K562 (cell line): ENCODE measurements around the gene WDR83. TPM values are rescaled to one million over a fixed set of nuclear protein-coding genes. Genes with fewer than 3 reads are reported as not detected.

Source experiments
- ARID1B ChIP-seq: fragments of 450-650 bp; IDR thresholded peaks from 2 replicates; pipeline ENCODE4 v1.6.1; 2016; ENCODE audit warnings: antibody characterized with exemption, mild to moderate bottlenecking, inconsistent platforms
- ETV5 ChIP-seq: sonication (generic); formaldehyde crosslinking; IDR thresholded peaks from 2 replicates; pipeline ENCODE4 v1.4.0; 2020; ENCODE audit warnings: low read depth, mild to moderate bottlenecking, missing genetic modification reagents
- KAT8 ChIP-seq: fragments of 450-650 bp; IDR thresholded peaks from 2 replicates; pipeline ENCODE4 v1.6.1; 2016; ENCODE audit warnings: low read depth, mild to moderate bottlenecking
- RCOR1 ChIP-seq, 2 experiments: IDR thresholded peaks; 2 replicates each; pipeline ENCODE4 v1.6.1; 2012; ENCODE audit warnings: low read depth in 2 of 2, low read length in 2 of 2, borderline replicate concordance in 1 of 2, improper control_type of control experiment in 1 of 2
- RFX5 ChIP-seq: IDR thresholded peaks from 2 replicates; pipeline ENCODE4 v1.6.1; 2011; ENCODE audit warnings: low read depth, mild to moderate bottlenecking, improper control_type of control experiment, low read length
- SAP30 ChIP-seq: fragments of 200-600 bp; sonication (generic); IDR thresholded peaks from 2 replicates; pipeline ENCODE4 v1.6.1; 2012; ENCODE audit warnings: borderline replicate concordance, low read depth, mild to moderate bottlenecking, moderate library complexity, low read length, control low read depth, inconsistent platforms; ENCODE audit not compliant: insufficient read depth, poor library complexity, severe bottlenecking
- TAF1 ChIP-seq: IDR thresholded peaks from 2 replicates; pipeline ENCODE4 v1.6.1; 2011; ENCODE audit warnings: mild to moderate bottlenecking, low read length, moderate library complexity; ENCODE audit not compliant: insufficient read depth, control insufficient read depth, severe bottlenecking; ENCODE audit errors: extremely low read depth
- YY1 ChIP-seq, 3 experiments: IDR thresholded peaks; 2 replicates each; pipeline ENCODE4 v1.6.1; 2011; ENCODE audit warnings: low read length in 2 of 3, mild to moderate bottlenecking in 2 of 3, moderate library complexity in 2 of 3, borderline replicate concordance in 1 of 3, control low read depth in 1 of 3, low read depth in 1 of 3; ENCODE audit not compliant: insufficient read depth in 3 of 3, insufficient replicate concordance in 2 of 3, control insufficient read depth in 1 of 3, insufficient read length in 1 of 3; ENCODE audit errors: extremely low read depth in 1 of 3
- ZNF507 ChIP-seq: conservative IDR thresholded peaks from 2 replicates; pipeline ENCODE4 v1.6.1; 2017; ENCODE audit warnings: missing genetic modification characterization, missing compliant biosample characterization
- polyA plus RNA-seq, 8 experiments: library from polyadenylated mRNA; depleted of rRNA in 4 of 8; stranded (reverse) in 5 of 8; unstranded in 3 of 8; fragments of >200 nt; fragmentation: Nextera tagmentation in 2 of 8; fragmentation: Illumina TruSeq in 1 of 8; extraction: Ambion mirVana in 2 of 8; extraction: Trizol in 1 of 8; gene quantifications; 2 replicates each; pipeline versions ENCODE4 v1.2.1 to v1.2.3, GENCODE V29; 2011 to 2014; ENCODE audit warnings: inconsistent platforms in 1 of 8, missing spikeins in 1 of 8
- total RNA-seq, 7 experiments: library from RNA; depleted of rRNA in 6 of 7; stranded (reverse); fragments of >200 nt in 6 of 7; fragmentation: Illumina TruSeq in 2 of 7; extraction: Trizol in 2 of 7; gene quantifications; 2 replicates each; pipeline versions ENCODE4 v1.2.1 to v1.2.3, GENCODE V29; 2011 to 2021; ENCODE audit warnings: low replicate concordance in 1 of 7
- TF ChIP-seq, protein P1 (sequence below), 2 experiments: fragments of 450-650 bp in 1 of 2; sonication (generic) in 1 of 2; formaldehyde crosslinking in 1 of 2; IDR thresholded peaks; 2 replicates each; pipeline versions ENCODE4 v1.7.1 to v1.9.0; 2016 to 2022; ENCODE audit warnings: inconsistent platforms in 1 of 2, mild to moderate bottlenecking in 1 of 2, missing genetic modification reagents in 1 of 2
- TF ChIP-seq, protein P2 (sequence below): fragments of 250-450 bp; sonication (Bioruptor Pico); IDR thresholded peaks from 2 replicates; pipeline ENCODE4 v1.4.0; 2020

WDR83 gene
- total and polyA plus RNA-seq, 9 of the 15 experiments (the other 6 are each of a cell fraction or from before 2014, with no cell fraction given): 0.52 to 21.3 (median 4.2) TPM

DNA sequence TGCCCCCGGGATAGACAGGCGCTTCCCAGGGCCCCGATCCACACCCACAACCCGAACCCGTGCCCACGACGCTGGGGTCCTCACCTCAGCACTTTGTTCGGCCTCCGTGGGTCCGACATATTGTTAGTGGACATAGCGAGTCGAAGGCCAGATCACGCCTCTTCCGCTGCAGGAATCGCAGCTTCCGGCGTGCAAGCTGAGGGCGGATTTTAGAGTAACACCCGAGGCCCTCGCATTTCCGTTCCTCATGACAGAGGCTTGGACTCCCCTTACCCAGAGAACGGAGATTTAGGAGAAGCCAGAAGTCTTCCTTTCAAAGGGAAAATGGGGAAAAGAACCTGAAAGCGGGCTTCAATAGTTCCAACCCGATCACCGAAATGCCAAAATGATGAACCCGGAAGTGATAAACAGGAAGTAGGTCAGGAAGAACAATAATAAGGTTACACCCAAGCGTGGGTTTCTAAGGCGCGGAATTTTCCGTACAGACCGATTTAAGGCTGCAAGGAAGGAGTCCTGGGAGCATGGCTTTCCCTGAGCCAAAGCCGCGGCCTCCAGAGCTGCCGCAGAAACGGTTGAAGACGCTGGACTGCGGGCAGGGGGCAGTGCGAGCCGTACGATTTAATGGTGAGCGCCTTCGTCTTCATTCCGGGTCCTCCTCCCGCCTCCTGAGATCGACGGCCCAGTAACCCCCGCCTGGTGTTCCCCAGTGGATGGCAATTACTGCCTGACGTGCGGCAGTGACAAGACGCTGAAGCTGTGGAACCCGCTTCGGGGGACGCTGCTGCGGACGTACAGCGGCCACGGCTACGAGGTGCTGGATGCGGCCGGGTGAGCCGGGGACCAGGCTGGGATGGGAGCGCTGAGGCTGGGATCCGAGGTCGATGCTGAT, 2.9 kb downstream of the WDR83 start (continued):
- TF ChIP-seq ZNF507 (tag) (no peak), KAT8 (peak; percentile 95), ARID1B (0 out of 2 replicates have a peak, but pooled peaks have one; percentile 16), YY1 (IDR thresholded peaks at IDR 0.05; ENCODE audit: borderline replicate concordance in 1 of 3, control insufficient read depth in 1 of 3, extremely low read depth in 1 of 3, insufficient read depth in 3 of 3, insufficient read length in 1 of 3, insufficient replicate concordance in 2 of 3, low read depth in 1 of 3, low read length in 2 of 3) (peak in 2 of 3 experiments; percentile 44 to 77), SAP30 (peak; percentile 89), RCOR1 (IDR thresholded peaks at IDR 0.05; ENCODE audit: borderline replicate concordance in 1 of 2, low read depth in 2 of 2, low read length in 2 of 2) (no peak), TAF1 (peak; percentile 60), RFX5 (no peak), ETV5 (CRISPR knock-in tag) (0 out of 2 replicates have a peak, but pooled peaks have one; percentile 64)
- TF ChIP-seq, protein P1, sequence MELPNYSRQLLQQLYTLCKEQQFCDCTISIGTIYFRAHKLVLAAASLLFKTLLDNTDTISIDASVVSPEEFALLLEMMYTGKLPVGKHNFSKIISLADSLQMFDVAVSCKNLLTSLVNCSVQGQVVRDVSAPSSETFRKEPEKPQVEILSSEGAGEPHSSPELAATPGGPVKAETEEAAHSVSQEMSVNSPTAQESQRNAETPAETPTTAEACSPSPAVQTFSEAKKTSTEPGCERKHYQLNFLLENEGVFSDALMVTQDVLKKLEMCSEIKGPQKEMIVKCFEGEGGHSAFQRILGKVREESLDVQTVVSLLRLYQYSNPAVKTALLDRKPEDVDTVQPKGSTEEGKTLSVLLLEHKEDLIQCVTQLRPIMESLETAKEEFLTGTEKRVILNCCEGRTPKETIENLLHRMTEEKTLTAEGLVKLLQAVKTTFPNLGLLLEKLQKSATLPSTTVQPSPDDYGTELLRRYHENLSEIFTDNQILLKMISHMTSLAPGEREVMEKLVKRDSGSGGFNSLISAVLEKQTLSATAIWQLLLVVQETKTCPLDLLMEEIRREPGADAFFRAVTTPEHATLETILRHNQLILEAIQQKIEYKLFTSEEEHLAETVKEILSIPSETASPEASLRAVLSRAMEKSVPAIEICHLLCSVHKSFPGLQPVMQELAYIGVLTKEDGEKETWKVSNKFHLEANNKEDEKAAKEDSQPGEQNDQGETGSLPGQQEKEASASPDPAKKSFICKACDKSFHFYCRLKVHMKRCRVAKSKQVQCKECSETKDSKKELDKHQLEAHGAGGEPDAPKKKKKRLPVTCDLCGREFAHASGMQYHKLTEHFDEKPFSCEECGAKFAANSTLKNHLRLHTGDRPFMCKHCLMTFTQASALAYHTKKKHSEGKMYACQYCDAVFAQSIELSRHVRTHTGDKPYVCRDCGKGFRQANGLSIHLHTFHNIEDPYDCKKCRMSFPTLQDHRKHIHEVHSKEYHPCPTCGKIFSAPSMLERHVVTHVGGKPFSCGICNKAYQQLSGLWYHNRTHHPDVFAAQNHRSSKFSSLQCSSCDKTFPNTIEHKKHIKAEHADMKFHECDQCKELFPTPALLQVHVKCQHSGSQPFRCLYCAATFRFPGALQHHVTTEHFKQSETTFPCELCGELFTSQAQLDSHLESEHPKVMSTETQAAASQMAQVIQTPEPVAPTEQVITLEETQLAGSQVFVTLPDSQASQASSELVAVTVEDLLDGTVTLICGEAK (IDR thresholded peaks at IDR 0.05): peak; percentile 100
- TF ChIP-seq, protein P1 (CRISPR knock-in tag; IDR thresholded peaks at IDR 0.05): no peak
- TF ChIP-seq, protein P2, sequence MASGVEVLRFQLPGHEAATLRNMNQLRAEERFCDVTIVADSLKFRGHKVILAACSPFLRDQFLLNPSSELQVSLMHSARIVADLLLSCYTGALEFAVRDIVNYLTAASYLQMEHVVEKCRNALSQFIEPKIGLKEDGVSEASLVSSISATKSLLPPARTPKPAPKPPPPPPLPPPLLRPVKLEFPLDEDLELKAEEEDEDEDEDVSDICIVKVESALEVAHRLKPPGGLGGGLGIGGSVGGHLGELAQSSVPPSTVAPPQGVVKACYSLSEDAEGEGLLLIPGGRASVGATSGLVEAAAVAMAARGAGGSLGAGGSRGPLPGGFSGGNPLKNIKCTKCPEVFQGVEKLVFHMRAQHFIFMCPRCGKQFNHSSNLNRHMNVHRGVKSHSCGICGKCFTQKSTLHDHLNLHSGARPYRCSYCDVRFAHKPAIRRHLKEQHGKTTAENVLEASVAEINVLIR: peak; percentile 73
